Measurements from ENCODE around the gene C19orf12. TPM values are rescaled to one million over a fixed set of nuclear protein-coding genes. Genes with fewer than 3 reads are reported as not detected.

The C19orf12 gene
- total RNA-seq (10 to 100 TPM; 25.1 to 38.7 (median 34.2) TPM), total RNA-seq (17.2 to 54.8 (median 35.8) reads per million in 29 experiments)
- total RNA-seq (2013): 32.5 TPM

DNA sequence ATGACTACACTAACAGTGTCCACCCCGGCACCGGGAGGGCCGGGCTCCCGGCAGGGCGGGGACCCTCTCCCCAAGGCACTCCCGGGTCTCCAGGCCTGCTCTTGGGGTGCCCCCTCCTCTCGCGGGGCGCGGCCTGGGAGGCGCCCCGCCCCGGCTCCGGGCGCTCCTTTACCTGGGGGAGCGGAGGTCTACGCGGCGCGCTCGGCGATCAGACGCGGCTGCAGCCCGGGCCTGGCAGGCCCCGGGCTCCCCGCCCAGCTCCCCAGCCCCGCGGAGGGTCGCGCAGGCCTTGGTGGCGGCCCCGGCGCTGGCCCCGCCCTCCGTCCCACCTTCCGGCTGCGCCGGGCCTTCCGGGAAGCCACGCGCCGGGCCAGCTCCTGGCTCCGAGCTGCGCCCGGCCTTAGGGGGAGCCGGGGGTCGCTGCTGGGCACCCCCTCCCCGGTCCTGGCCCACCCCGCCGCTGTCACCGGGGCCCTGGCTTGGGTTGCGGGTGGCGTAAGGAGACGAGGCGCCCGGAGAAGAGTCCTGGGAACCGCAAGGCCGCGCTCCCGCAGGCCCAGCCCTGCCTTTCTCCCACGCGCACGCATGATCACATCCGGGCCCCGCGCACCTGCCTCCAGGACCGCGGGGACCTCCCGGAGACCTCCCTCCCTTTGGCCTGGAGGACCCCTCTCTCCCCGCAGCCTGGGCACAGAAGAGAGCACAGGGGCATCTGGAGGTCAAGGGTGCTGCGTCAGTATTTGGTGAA is at the start of gene C19orf12:
Gene C19orf12, minus strand, starts transcription at position 309 of the 748 bp plus-strand sequence. CDS start 6,848 bp downstream, outside the sequence.
- Mint-ChIP-seq H3K9me3 (no peaks in the 10 kb centered on the region), H3K4me3 (peak within 1 kb of the TSS; percentile 85 to 89 (median 85)), H3K36me3 (no peaks in the 10 kb centered on the region), H3K27me3 (no peaks in the 10 kb centered on the region), H3K4me1 (peaks cover 57 to 61% (median 58%) of the 10 kb centered on the region in 3 donors), H3K27ac (peak within 1 kb of the TSS; percentile 97)
- ATAC-seq (replicated peaks in 1 of 4) (peak; percentile 61 to 68 (median 64)), DNase-seq (peak in 28 of 35 experiments; percentile 15 to 76 (median 42))
- peaks cover 32 to 62% of the 10 kb centered on the region in 2 experiments for H3K4me1 ChIP-seq (ENCODE audit: control insufficient read depth in 1 of 2, extremely low read depth in 1 of 2, insufficient read depth in 2 of 2, low read length in 2 of 2)
- H3K27me3 ChIP-seq (replicated peaks in 1 of 2; ENCODE audit: control insufficient read depth in 2 of 2, extremely low read depth in 1 of 2, insufficient read depth in 2 of 2, low read length in 1 of 2): peaks cover 0 to 1% of the 10 kb centered on the region in 2 experiments
- peak within 1 kb of the TSS; percentile 63 to 71 for H3K4me3 ChIP-seq (ENCODE audit: control insufficient read depth in 1 of 2, extremely low read depth in 1 of 2, low read length in 1 of 2)
- H3K9me3 ChIP-seq: no peaks in the 10 kb centered on the region
- peaks cover 0 to 2% of the 10 kb centered on the region in 2 donors for H3K36me3 ChIP-seq (ENCODE audit: control insufficient read depth in 2 of 2, extremely low read depth in 1 of 2, insufficient read depth in 1 of 2, low read length in 1 of 2)
- ChIA-PET POLR2A (interaction anchor here in 1 of 2 donors (0.6 to 4.2 kb wide), 2 partner anchors 25 to 108 kb away, joined by 7 to 25 read pairs; partner anchors contain the start of gene POP4), CTCF (interaction anchor here (0.9 to 3.9 kb wide), 15 partner anchors 15 to 226 kb away, joined by 3 to 46 read pairs (median 11); partner anchors contain the start of genes POP4 (in 1 of the 2) and URI1 (in 1 of the 2))
- under 1% methylated on average over 67 of the region's 72 CpGs for WGBS (ENCODE audit: insufficient coverage)
- H3K27ac ChIP-seq (ENCODE audit: low read length): peak within 1 kb of the TSS; percentile 90

DNA sequence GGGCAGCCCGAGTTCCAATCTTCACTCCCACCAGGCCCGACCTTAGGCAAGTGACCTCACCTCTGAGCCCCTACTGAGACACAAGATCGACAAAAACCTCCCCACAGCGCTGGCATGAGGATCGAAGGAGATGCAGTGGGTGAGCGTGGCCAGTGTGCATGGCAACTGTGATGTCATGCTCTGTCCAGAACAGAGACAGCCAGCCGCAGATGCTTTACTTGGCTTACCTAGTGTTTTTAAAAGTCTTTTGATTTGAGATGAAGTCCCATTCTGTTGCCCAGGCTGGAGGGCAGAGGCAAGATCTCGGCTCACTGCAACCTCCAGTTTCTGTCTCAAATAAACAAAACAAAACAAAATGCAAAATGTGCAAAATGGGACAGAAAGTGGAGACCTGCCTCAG is 49.3 kb upstream of the C19orf12 start:
- 73% methylated on average over 4 of the region's 8 CpGs for WGBS (ENCODE audit: insufficient coverage)
- no peaks in the 10 kb centered on the region for H3K9me3 ChIP-seq
- DNase-seq: no peak
- Mint-ChIP-seq H3K9me3 (no peaks in the 10 kb centered on the region), H3K36me3 (no peaks in the 10 kb centered on the region), H3K4me3 (no peak overlapping the region), H3K4me1 (peaks cover 0 to 2% (median 0%) of the 10 kb centered on the region in 3 donors), H3K27ac (no peak overlapping the region), H3K27me3 (peaks cover 0 to 3% of the 10 kb centered on the region in 2 donors)
- CTCF ChIA-PET: no interaction called here
- no peaks in the 10 kb centered on the region for H3K36me3 ChIP-seq (ENCODE audit: control insufficient read depth in 2 of 2, extremely low read depth in 1 of 2, insufficient read depth in 1 of 2, low read length in 1 of 2)
- POLR2A ChIA-PET: no interaction called here
- ATAC-seq (replicated peaks in 1 of 4): no peak
- peaks cover 0 to 7% of the 10 kb centered on the region in 2 experiments for H3K4me1 ChIP-seq (ENCODE audit: control insufficient read depth in 1 of 2, extremely low read depth in 1 of 2, insufficient read depth in 2 of 2, low read length in 2 of 2)
- peaks cover 0 to 38% of the 10 kb centered on the region in 2 experiments for H3K27me3 ChIP-seq (replicated peaks in 1 of 2; ENCODE audit: control insufficient read depth in 2 of 2, extremely low read depth in 1 of 2, insufficient read depth in 2 of 2, low read length in 1 of 2)
- H3K27ac ChIP-seq (ENCODE audit: low read length): no peak overlapping the region
- H3K4me3 ChIP-seq (ENCODE audit: control insufficient read depth in 1 of 2, extremely low read depth in 1 of 2, low read length in 1 of 2): no peak overlapping the region

DNA sequence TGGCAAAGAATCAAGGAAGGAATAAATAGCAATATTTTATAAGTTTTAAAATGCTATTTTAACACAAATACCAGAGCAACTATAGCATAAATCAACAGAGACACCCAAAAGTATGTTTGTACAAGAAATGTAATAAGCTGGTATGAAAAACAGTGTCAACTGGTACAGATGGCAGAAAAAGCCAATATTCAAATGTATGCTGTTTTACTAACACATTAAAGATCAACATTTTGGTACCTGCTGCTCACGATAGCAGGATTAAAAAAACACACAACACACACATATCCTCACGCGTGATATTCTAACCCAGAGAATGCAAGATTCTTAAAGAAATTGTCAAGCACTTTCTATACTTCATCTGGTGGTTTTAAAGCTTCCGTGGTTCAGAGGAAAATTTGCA is 48.1 kb upstream of the C19orf12 start:
- ChIA-PET POLR2A (no interaction called here), CTCF (no interaction called here)
- H3K9me3 Mint-ChIP-seq: no peaks in the 10 kb centered on the region
- no peaks in the 10 kb centered on the region for H3K36me3 Mint-ChIP-seq
- DNase-seq: no peak
- no peaks in the 10 kb centered on the region for H3K36me3 ChIP-seq (ENCODE audit: control insufficient read depth in 2 of 2, extremely low read depth in 1 of 2, insufficient read depth in 1 of 2, low read length in 1 of 2)
- H3K4me3 ChIP-seq (ENCODE audit: control insufficient read depth in 1 of 2, extremely low read depth in 1 of 2, low read length in 1 of 2): no peak overlapping the region
- no peak overlapping the region for H3K27ac Mint-ChIP-seq
- WGBS (ENCODE audit: insufficient coverage): no CpG with 5 or more reads among the region's 4 CpGs
- peaks cover 0 to 7% of the 10 kb centered on the region in 2 experiments for H3K4me1 ChIP-seq (ENCODE audit: control insufficient read depth in 1 of 2, extremely low read depth in 1 of 2, insufficient read depth in 2 of 2, low read length in 2 of 2)
- H3K9me3 ChIP-seq: no peaks in the 10 kb centered on the region
- ATAC-seq (replicated peaks in 1 of 4): no peak
- peaks cover 0 to 36% of the 10 kb centered on the region in 2 experiments for H3K27me3 ChIP-seq (replicated peaks in 1 of 2; ENCODE audit: control insufficient read depth in 2 of 2, extremely low read depth in 1 of 2, insufficient read depth in 2 of 2, low read length in 1 of 2)
- H3K4me3 Mint-ChIP-seq: no peak overlapping the region
- no peak overlapping the region for H3K27ac ChIP-seq (ENCODE audit: low read length)
- peaks cover 0 to 2% (median 0%) of the 10 kb centered on the region in 3 donors for H3K4me1 Mint-ChIP-seq
- peaks cover 0 to 3% of the 10 kb centered on the region in 2 donors for H3K27me3 Mint-ChIP-seq

DNA sequence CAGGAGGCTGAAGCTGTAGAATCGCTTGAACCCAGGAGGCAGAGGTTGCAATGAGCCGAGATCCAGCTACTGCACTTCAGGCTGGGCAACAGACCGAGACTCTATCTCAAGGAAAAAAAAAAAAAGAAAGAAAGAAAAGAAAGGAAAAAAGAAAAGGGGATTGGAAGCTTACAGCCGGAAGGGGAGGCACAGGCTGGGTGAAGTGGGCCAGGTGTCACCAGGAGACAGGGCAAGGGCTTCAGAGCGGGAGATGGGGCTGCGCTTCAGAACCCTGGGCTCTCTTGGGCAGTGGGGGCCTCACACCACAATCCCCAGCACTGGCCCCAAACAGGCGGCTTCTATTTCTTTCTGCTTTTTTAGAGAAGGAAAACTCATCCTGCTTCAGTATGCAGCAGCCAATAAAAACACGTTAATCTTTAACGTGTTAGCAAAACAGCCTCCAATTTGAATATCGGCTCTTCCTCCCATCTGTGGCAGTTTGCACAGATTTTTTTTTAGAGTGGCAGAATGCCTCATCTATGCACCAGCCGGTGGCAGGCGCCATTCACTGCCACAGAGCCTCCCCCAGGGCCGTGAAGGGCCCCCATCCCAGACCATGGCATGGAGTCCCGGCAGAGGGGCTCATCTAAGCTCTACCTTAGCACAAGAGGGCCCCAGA is 46.6 kb upstream of the C19orf12 start:
- Mint-ChIP-seq H3K9me3 (no peaks in the 10 kb centered on the region), H3K27me3 (peaks cover 0 to 3% of the 10 kb centered on the region in 2 donors), H3K4me1 (peaks cover 0 to 2% (median 0%) of the 10 kb centered on the region in 3 donors), H3K36me3 (no peaks in the 10 kb centered on the region), H3K27ac (no peak overlapping the region), H3K4me3 (no peak overlapping the region)
- ATAC-seq (replicated peaks in 1 of 4) (no peak), DNase-seq (no peak)
- ChIA-PET POLR2A (interaction anchor here (0.5 to 0.6 kb wide), 2 partner anchors 156 to 562 kb away, joined by 3 to 7 read pairs; no protein-coding TSS in a partner anchor), CTCF (interaction anchor here in 1 of 2 donors (0.6 to 2.6 kb wide), 3 partner anchors 49 to 112 kb away, joined by 4 to 20 read pairs (median 7); no protein-coding TSS in a partner anchor)
- peaks cover 0 to 7% of the 10 kb centered on the region in 2 experiments for H3K4me1 ChIP-seq (ENCODE audit: control insufficient read depth in 1 of 2, extremely low read depth in 1 of 2, insufficient read depth in 2 of 2, low read length in 2 of 2)
- no peaks in the 10 kb centered on the region for H3K9me3 ChIP-seq
- no peaks in the 10 kb centered on the region for H3K36me3 ChIP-seq (ENCODE audit: control insufficient read depth in 2 of 2, extremely low read depth in 1 of 2, insufficient read depth in 1 of 2, low read length in 1 of 2)
- 91% methylated on average over 12 of the region's 14 CpGs for WGBS (ENCODE audit: insufficient coverage)
- H3K4me3 ChIP-seq (ENCODE audit: control insufficient read depth in 1 of 2, extremely low read depth in 1 of 2, low read length in 1 of 2): no peak overlapping the region
- H3K27ac ChIP-seq (ENCODE audit: low read length): no peak overlapping the region
- peaks cover 0 to 33% of the 10 kb centered on the region in 2 experiments for H3K27me3 ChIP-seq (replicated peaks in 1 of 2; ENCODE audit: control insufficient read depth in 2 of 2, extremely low read depth in 1 of 2, insufficient read depth in 2 of 2, low read length in 1 of 2)

DNA sequence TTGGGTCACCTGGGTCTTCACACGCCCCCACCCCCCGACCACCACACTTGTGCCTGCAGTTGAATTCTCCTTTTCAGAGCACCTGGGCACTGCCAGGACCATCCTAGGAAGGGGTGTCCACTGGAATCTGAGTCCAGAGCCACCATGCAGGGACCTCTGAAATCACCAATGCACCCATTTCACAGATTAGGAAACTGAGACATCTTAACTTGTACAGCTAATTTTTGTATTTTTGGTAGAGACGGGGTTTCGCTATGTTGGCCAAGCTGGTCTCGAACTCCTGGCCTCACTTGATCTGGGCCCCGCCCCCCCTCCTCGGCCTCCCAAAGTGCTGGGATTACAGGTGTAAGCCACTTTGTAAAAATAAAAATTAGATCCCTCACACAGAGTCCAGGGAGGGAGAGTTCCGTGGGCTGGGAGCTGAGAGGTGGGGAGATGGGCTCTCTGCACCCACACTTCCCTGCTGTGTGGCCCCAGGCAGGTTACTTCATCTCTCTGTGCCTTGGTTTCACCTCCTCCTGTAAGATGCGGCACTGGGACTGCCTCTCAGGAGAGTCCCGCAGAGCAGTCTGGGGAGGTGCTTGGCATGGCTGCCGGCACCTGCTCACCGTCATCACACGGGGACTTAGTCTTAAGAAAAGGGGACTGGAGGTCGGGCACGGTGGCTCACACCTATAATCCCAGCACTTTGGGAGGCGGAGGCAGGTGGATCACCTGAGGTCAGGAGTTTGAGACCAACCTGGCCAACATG is 45.9 kb upstream of the C19orf12 start:
- peaks cover 0 to 2% (median 0%) of the 10 kb centered on the region in 3 donors for H3K4me1 Mint-ChIP-seq
- WGBS (ENCODE audit: insufficient coverage): 37% methylated on average over 2 of the region's 16 CpGs

More for the DNA sequence above, 45.9 kb upstream of the C19orf12 start:
- H3K27me3 ChIP-seq (replicated peaks in 1 of 2; ENCODE audit: control insufficient read depth in 2 of 2, extremely low read depth in 1 of 2, insufficient read depth in 2 of 2, low read length in 1 of 2): peaks cover 0 to 33% of the 10 kb centered on the region in 2 experiments
- no peak for DNase-seq
- H3K36me3 Mint-ChIP-seq: no peaks in the 10 kb centered on the region
- H3K4me3 Mint-ChIP-seq: peak overlapping the region in 1 of 3 donors; percentile 58
- no peak overlapping the region for H3K27ac ChIP-seq (ENCODE audit: low read length)
- no peaks in the 10 kb centered on the region for H3K9me3 Mint-ChIP-seq
- H3K4me1 ChIP-seq (ENCODE audit: control insufficient read depth in 1 of 2, extremely low read depth in 1 of 2, insufficient read depth in 2 of 2, low read length in 2 of 2): peaks cover 0 to 7% of the 10 kb centered on the region in 2 experiments
- H3K4me3 ChIP-seq (ENCODE audit: control insufficient read depth in 1 of 2, extremely low read depth in 1 of 2, low read length in 1 of 2): no peak overlapping the region
- no peak overlapping the region for H3K27ac Mint-ChIP-seq
- POLR2A ChIA-PET: no interaction called here
- no peaks in the 10 kb centered on the region for H3K9me3 ChIP-seq
- no peak for ATAC-seq (replicated peaks in 1 of 4)
- H3K27me3 Mint-ChIP-seq: peaks cover 0 to 3% of the 10 kb centered on the region in 2 donors
- CTCF ChIA-PET: interaction anchor here (0.5 to 2.6 kb wide), 6 partner anchors 50 to 571 kb away, joined by 4 to 20 read pairs (median 6); no protein-coding TSS in a partner anchor
- no peaks in the 10 kb centered on the region for H3K36me3 ChIP-seq (ENCODE audit: control insufficient read depth in 2 of 2, extremely low read depth in 1 of 2, insufficient read depth in 1 of 2, low read length in 1 of 2)
